ENCODE results near the gene LLGL2. TPM values are rescaled to one million over a fixed set of nuclear protein-coding genes. Genes with fewer than 3 reads are reported as not detected.

Gene LLGL2
- total RNA-seq, 1 donor from 2014 or later: 50.6 TPM

GRCh38 chr17:75521290-75521689, 4.2 kb upstream of the LLGL2 start:
- Histone ChIP-seq H3K36me3 (ENCODE audit: control insufficient read depth, insufficient read depth, low read length) (peaks cover 1% of the 10 kb centered on the region), H3K4me3 (ENCODE audit: low read depth, low read length) (no peak overlapping the region), H3K27me3 (ENCODE audit: control insufficient read depth, insufficient read depth, low read length) (peaks cover under 1% of the 10 kb centered on the region)
- no peak for DNase-seq (ENCODE audit: low read depth)
- TF ChIP-seq CTCF (IDR thresholded peaks at IDR 0.05; ENCODE audit: insufficient read depth, low read length, poor library complexity, severe bottlenecking): no peak

GRCh38 chr17:75521951-75522727, 3.4 kb upstream of the LLGL2 start:
- TF ChIP-seq CTCF (IDR thresholded peaks at IDR 0.05; ENCODE audit: insufficient read depth, low read length, poor library complexity, severe bottlenecking): no peak
- Histone ChIP-seq H3K4me3 (ENCODE audit: low read depth, low read length) (no peak overlapping the region), H3K36me3 (ENCODE audit: control insufficient read depth, insufficient read depth, low read length) (peaks cover 1% of the 10 kb centered on the region), H3K27me3 (ENCODE audit: control insufficient read depth, insufficient read depth, low read length) (peaks cover 5% of the 10 kb centered on the region)
- DNase-seq (ENCODE audit: low read depth): no peak

- TF ChIP-seq CTCF (IDR thresholded peaks at IDR 0.05; ENCODE audit: insufficient read depth, low read length, poor library complexity, severe bottlenecking): no peak
- peaks cover 5% of the 10 kb centered on the region for H3K27me3 ChIP-seq (ENCODE audit: control insufficient read depth, insufficient read depth, low read length)
- H3K4me3 ChIP-seq (ENCODE audit: low read depth, low read length): no peak overlapping the region
- DNase-seq (ENCODE audit: low read depth): no peak
- H3K36me3 ChIP-seq (ENCODE audit: control insufficient read depth, insufficient read depth, low read length): no peaks in the 10 kb centered on the region
Observed at GRCh38 chr17:75523647-75524046, 1.9 kb upstream of the LLGL2 start.

- no peak for DNase-seq (ENCODE audit: low read depth)
- H3K36me3 ChIP-seq (ENCODE audit: control insufficient read depth, insufficient read depth, low read length): no peaks in the 10 kb centered on the region
- TF ChIP-seq CTCF (IDR thresholded peaks at IDR 0.05; ENCODE audit: insufficient read depth, low read length, poor library complexity, severe bottlenecking): no peak
- H3K27me3 ChIP-seq (ENCODE audit: control insufficient read depth, insufficient read depth, low read length): peaks cover 5% of the 10 kb centered on the region
- peak overlapping the region; percentile 63 for H3K4me3 ChIP-seq (ENCODE audit: low read depth, low read length)
Observed at GRCh38 chr17:75524269-75524969, 1.1 kb upstream of the LLGL2 start.

GRCh38 chr17:75525806-75526554, 483 bp downstream of the LLGL2 start:
- peaks cover 5% of the 10 kb centered on the region for H3K27me3 ChIP-seq (ENCODE audit: control insufficient read depth, insufficient read depth, low read length)
- DNase-seq (ENCODE audit: low read depth): no peak
- peaks cover 2% of the 10 kb centered on the region for H3K36me3 ChIP-seq (ENCODE audit: control insufficient read depth, insufficient read depth, low read length)
- no peak for TF ChIP-seq CTCF (IDR thresholded peaks at IDR 0.05; ENCODE audit: insufficient read depth, low read length, poor library complexity, severe bottlenecking)
- H3K4me3 ChIP-seq (ENCODE audit: low read depth, low read length): peak overlapping the region; percentile 42
